Esophagus squamous epithelium (tissue), 4 donors: ENCODE measurements around the gene P3H2.

ENCODE experiments used
- CTCF ChIP-seq, 6 experiments: fragments of 450-650 bp in 4 of 6; fragments of 200-600 bp in 2 of 6; sonication (generic) in 2 of 6; IDR thresholded peaks; one replicate each; pipeline ENCODE4 v1.5.1; 2016 to 2019; ENCODE audit warnings: antibody characterized with exemption in 6 of 6, mild to moderate bottlenecking in 4 of 6, moderate library complexity in 4 of 6
- POLR2A ChIP-seq, 4 donors: fragments of 450-650 bp; IDR thresholded peaks; one replicate each; pipeline ENCODE4 v1.6.1; 2017; ENCODE audit warnings: antibody characterized with exemption in 4 of 4, mild to moderate bottlenecking in 4 of 4, moderate library complexity in 3 of 4

GRCh38 chr3:190088890-190089289 is 31.8 kb downstream of the P3H2 start:
- TF ChIP-seq POLR2A (IDR thresholded peaks at IDR 0.05) (no peak), CTCF (IDR thresholded peaks at IDR 0.05) (no peak)
